ENCODE results near the gene ATP5F1C.
A peak's percentile ranks its signal among the peaks of the same experiment; 100 is the strongest.
"Not testable (repeated sequence)": the region's sequence is repeated elsewhere in the genome, so short reads cannot be mapped to it uniquely, and the experiment has no call there.

The ATP5F1C gene

DNA sequence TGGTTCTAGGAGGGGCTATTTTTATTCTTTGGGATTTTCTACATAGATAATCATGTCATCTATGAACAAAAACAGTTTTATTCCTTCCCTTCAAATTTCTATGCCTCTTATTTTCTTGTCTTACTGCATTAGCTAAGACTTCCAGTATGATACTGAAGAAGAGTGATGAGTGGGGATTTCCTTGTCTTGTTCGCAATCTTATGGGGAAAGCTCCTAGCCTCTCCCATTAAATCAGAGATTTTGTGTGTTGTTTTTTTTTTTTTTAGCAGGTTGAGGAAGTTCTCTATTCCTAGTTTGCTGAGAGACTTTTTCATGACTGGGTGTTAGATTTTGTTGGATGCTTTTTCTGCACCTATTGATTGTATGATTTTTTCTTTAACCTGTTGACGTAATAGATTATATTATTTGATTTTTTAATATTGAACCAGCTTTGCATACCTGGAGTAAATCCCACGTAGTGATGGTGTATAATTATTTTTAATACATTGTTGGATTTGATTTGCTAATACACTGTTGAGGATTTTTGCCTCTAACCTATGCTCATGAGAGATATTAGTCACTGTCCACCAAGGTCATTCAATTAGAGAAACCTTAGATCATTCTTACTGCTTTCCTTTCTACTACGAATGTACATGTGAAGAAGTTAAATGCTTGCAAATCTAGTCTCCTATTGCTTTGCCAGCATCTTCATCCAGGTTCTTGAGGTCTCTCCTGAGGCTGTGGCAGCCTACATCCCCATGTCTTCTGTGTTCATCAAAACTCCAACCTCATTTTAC lies 6.5 kb downstream of the ATP5F1C start:
- DNase-seq: no peak

DNA sequence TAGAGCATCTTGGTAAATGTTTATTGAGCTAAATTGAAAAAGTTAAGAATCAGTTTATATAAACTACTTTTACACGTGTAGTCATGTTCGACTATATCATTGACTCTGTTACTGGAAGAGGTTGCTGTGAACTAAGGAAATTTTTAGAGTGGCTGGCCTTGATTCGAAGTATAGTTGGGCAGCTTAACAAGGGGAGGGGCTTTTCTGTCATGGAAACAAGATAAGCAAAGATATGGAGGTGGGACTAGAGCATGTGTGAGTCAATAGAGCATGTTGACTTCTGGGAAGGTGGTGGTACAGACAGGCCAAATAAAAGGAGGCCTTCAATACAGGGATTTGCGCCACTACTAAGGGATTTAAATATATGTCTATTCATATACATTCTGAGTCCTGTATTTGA lies 7.6 kb downstream of the ATP5F1C start:
- DNase-seq: no peak

DNA sequence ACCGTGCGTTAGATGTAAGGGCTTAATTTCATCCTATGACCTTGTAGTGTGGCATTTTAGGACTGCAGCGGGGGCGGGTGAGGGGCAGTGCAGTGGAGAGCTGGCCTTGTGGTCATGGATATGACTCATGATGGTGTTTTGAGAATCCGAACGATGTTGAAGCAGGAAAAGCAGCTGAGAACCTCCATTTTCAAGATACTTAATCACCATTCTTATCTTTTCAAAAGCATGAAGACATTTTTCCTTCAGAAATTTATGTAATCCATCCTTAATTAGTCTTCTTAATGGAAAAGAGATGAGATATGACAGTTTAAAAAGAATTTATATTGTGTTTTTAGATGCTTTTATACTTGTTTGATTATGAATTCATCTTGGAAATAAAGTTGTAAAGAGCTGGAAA lies 9.6 kb downstream of the ATP5F1C start:
- DNase-seq: peak; percentile 85

DNA sequence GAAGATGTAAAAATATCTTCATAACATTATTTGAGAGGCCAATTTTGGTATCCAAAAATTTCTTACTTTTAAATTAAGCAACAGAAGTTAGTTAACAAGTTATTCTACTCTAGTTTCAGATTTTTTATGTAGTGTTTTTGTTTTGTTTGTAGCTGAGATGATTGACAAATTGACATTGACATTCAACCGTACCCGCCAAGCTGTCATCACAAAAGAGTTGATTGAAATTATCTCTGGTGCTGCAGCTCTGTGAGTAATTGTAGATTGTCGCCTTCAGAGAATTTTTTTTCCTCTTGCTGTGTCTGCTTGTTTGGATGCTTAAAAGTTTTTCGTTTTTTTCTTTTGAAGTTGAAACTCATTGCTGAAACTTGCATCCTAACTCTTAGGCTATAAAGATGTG lies 14.6 kb downstream of the ATP5F1C start:
- no peak for DNase-seq

DNA sequence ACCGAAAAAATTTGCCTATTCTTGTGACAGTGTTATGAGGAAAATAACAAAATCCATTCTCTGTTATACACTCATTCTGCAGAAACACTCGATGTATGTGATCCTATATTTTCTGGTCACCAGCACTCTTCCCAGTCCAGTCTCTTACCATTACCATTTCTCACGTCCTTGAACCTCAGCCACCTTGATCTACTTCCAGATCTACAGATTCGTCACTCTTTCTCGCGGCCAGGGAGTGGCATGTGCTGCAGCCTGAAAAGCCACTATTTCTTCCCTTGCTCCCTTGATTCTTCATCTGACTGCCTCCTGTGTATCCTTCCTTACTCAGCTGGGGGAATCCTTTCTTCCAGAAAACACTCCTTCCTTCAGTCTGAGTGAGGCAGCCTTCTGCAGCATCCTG lies 16.2 kb downstream of the ATP5F1C start:
- DNase-seq: no peak

DNA sequence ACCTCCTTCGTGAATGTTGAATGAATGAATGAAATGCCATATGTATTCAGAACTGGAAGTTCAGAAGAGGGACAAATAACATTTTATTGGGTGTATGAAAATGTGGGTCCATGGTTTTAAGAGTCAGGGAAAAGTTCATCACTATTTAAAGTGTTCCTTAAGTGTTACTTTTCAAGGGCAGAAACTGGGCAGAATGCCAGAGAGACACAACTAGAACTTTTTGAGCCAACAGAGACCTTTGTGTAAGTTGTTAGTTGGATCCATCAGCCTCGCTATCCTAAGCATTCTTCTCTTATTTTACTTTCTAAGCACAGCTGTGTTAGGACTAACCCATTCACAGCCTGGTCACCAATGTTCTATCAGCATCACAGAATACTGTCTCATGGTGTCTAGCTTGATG lies 16.8 kb downstream of the ATP5F1C start:
- DNase-seq: no peak

DNA sequence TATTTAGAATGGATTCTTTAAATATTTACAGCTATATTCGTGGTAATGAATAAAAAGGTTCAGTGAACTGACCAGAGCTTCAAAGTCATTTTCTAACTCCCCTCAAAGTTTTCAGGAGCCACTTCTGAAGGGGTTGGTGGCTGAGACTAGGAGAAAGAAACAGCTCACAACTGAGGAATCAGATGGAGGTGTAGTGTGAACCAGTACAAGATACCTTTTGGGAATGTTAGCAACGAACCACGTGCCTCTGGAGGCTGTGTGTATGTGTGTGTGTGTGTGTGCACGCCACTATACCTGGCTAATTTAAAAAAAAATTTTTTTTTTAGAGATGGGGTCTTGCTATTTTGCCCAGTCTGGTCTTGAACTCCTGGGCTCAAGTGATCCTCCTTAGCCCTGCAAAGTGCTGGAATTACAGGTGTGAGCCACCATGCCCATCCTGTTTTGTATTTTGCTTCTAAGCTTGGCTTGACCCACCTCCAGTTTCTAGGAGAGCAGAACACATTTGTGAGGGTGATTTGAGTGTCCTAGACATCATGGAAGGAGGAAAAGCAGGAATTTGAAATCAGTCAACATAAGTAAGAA lies 20.8 kb downstream of the ATP5F1C start:
- no peak for DNase-seq

DNA sequence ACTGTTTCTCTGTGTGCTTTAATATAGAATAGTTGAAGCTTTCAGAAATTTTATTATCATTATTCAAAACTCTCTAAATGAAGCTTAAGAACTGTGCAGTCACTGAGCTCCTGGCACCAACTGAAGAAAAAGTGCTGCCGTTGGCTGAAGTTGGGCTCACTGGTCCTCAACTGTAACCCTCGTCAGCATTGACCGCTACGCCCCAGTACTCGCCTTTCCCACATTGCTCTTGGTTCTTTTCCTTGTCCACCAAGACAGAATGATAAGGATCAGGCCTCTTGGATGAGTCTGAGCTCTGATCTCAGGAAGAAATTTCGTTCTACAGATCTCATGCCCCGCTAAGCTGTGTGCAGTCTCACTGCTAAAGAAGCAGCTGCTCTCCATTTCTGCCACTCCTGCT lies 22.5 kb downstream of the ATP5F1C start:
- DNase-seq: no peak

DNA sequence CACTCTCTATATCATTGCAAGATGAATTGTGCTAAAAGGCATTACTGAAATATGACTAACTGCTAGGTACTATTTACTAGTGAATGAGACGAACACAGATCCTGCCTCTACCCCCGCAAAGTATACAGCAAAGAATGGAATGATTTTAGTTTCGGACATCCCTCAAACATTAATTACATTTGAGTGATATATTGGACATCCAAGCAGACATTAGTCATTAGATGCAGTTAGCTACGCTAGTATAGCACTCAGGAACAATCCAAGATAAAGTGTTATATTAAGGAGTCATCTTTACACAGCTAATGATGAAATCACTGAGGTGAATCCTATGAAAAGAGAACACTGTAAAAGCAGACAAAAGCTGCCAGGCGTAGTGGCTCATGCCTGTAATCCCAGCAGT lies 23.0 kb downstream of the ATP5F1C start:
- no peak for DNase-seq

DNA sequence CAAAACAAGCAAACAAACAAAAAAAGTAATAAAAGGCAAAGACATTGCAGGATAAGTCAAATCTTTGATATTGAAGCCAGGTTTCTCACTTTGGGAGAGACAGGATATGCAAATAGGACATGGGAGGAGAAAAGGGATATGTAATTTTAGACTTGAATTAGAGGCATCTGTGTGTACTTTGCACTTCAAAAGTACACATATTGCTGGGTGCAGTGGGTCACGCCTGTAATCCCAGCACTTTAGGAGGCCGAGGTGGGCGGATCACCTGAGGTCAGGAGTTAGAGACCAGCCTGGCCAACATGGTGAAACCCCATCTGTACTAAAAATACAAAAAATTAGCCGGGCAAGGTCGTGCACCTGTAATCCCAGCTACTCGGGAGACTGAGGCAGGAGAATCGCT lies 23.8 kb downstream of the ATP5F1C start:
- not testable (repeated sequence) for DNase-seq

DNA sequence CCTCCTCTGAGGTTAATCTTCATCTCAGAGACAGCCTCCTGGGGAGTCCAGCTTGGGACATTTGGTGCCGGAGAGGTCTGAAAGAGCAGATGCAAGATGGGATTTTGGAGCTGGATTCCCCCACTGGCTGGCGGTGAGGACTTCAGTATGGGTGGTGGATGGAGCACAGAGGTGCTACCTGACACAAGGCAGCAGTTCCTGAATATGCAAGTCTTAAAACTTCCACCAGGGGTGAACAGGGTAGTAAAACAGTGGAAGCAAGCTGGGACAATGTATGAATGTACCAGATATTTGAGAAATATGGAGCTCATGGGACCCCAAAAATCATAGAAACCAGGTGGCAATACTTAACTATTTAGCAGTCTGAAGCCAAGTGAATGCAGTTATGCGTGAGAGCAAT lies 25.5 kb downstream of the ATP5F1C start:
- DNase-seq: no peak

DNA sequence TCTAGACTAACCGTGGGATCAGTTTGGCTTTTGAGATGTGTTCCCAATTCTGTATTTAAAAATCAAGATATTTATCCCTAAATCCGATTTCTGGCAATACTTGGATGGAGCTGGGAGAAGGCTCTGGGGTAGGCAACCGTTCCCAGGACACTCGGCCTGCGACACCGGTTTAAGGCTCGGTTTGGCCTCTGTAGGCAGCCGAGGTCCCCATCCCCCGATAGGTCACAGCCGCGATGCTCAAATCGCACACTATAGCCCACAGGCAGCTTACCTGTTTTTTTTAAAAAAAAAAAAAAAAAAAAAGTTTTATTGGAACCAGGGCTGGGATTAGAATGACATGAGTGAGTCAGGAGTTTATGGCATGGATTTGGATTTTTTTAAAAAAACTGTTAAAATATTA lies 29.6 kb downstream of the ATP5F1C start:
- DNase-seq: no peak

DNA sequence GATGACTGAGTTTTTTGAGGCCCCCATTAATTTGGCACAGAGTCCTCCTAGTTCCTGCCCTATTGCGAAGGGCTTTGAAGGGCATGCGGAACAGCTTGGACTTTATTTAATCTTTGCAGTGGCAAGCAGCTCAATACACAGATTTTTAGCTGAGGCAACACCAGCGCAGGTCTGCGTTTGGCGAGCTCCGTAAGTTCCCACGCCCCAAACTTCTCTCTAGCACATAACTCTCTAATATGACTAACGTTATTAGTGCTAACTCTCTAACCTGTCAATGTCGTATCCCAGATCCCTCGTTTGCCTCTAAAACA lies 30.0 kb downstream of the ATP5F1C start:
- no peak for DNase-seq

DNA sequence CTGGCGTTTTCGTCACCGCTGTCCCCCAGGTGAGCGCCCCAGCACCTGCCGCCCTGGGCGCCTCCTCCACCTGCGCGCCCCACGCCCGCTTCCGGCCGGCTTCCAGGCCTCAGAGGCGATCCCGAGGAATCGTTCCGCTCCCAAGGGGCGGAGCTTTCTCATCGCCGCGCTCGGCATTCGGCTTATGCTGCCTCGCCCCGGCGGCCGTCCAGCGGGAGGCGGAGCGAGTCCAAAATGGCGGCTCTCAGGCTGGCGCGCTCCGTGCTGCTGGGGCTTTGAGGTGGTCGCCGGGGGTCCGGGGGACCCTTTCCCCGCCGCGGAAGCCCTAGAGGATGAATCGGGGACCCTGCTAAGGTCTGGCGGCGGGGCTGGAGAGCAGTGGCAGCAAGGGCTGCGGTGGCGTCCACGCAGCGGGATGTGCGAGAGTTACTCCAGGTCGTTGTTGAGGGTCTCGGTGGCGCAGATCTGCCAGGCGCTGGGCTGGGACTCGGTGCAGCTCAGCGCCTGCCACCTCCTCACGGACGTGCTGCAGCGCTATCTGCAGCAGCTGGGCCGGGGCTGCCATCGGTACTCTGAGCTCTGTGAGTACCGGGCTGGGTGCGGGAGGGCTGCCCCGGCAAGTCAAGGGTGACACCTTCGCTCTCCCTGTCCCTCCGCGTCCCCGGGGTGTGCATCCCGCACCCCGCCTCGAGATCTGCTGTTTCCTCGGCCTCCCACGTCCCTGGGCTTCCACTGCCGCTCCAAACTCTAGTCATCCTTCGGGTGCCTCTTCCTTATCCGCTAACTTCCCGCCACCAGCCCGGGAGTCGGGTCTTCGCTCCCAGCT lies 30.5 kb downstream of the ATP5F1C start, which contains the start of gene TAF3:
Gene TAF3 (plus strand): TSS at position 211 of the 826 bp plus-strand sequence. CDS start 205 bp downstream, at position 416.
- DNase-seq: peak; percentile 90

DNA sequence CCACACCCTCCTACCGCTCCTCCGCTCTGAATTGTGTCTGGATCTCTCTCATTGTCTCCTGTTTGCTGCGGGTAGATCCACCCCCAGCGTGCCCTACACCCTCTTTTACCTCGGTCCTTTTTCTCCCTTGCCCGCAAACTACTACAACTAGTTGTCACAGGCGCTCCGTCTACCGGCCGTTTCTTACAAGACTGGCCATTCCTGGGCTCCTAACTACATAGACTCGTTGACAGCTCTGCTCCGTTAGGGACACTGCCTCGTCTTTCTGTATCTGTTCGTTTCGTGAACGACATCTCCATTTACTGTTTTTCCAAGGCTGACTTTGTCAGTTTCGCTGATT lies 31.1 kb downstream of the ATP5F1C start:
- DNase-seq: peak; percentile 78

DNA sequence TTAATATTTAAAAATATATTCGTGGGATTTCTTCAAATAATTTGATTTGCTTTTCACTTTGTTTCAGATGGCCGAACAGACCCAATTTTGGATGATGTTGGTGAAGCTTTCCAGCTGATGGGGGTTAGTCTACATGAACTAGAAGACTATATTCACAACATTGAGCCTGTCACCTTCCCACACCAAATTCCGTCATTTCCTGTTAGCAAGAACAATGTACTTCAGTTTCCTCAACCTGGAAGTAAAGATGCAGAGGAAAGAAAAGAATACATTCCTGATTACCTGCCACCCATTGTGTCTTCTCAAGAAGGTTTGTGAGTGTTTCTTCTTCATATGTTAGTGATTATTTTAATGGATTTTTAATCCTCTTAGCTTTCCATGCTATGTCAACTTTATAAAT lies 36.3 kb downstream of the ATP5F1C start:
- no peak for DNase-seq

DNA sequence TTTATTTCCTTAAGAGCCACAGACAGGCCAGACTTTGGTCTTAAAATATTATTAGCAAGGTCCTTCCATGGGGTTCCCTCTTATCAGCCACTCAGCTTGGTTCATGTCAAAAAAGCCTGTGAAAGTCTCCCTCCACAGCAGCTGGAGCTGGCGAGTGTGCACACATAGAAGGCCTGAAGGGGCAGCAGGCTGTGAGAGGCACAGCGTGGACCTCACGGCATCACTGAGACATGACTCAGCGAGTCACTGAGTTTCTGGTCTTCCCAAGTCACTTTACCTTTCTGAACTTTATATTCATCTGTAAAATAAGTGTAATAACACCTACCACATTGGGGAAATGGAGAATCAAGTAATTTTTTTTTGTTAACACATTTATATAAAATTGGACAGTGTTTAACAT lies 39.0 kb downstream of the ATP5F1C start:
- peak; percentile 91 for DNase-seq

DNA sequence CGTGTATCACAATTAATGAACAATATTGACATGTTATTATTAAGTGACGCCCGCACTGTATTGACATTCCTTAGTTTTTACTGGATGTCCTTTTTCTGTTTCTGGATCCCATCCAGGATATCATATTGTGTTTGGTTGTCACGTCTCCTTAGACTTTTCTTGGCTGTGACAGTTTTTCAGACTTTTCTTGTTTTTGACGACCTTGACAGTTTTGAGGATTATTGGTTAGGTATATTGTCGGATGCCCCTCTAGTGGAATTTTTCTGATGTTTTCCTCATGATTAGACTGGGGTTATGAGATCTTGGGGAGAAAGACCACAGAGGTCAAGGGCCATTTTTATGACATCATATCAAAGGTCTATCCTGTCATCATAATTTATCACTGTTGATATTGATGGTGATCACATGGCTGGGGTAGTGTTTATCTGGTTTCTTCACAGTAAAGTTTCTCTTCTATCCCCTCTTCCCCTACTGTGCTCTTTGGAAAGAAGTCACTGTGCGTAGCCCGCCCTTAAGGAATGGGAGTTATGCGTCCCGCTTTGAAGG lies 41.4 kb downstream of the ATP5F1C start:
- no peak for DNase-seq

DNA sequence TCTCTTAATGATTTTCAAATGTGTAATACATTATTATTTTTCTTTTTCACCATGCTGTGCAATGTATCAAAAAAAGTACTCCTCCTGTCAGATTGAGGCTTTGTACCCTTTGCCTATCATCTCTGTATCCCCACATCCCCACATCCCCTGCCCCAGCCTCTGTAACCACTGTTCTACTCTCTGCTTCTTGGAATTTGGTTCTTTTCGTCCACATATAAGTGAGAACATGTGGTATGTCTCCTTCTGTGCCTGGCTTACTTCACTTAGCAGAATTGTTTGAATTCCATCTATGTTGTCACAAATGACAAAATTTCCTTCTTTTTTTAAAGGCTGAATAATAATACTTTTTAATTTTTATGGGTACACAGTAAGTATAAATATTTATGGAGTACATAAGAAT lies 44.1 kb downstream of the ATP5F1C start:
- DNase-seq: no peak

DNA sequence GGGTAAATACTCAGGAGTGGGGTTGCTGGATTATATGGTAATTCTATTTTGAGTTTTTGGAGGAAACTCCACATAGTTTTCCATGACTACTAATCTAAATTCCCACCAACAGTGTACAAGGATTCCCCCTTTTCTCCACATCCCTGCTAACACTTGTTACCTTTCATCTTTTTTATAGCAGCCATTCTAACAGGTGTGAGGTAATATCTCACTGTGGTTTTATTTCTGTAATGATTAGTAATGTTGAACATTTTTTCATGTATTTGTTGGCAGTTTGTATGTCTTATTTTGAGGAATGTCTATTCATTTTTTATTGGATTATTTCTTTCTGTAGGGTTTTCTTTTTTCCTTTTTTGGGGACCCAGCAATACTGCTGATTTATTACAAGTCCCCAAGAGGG lies 45.2 kb downstream of the ATP5F1C start:
- no peak for DNase-seq

DNA sequence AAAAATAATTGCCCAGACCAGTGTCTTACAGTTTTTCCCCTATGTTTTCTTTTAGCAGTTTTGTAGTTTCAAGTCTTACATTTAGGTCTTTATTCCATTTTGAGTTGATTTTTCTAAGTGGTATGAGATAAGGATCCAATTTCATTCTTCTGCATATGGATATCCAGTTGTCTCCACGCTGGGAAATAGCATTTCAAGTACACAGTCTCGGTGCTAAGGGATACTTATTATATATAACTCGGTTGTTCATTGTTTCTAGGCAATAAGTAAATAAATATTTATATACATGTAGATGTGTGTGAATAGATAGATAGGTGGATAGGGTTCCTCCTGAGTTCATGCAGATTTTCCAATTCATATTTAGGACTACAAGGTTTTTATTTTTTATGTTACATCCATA lies 46.3 kb downstream of the ATP5F1C start:
- DNase-seq: no peak

DNA sequence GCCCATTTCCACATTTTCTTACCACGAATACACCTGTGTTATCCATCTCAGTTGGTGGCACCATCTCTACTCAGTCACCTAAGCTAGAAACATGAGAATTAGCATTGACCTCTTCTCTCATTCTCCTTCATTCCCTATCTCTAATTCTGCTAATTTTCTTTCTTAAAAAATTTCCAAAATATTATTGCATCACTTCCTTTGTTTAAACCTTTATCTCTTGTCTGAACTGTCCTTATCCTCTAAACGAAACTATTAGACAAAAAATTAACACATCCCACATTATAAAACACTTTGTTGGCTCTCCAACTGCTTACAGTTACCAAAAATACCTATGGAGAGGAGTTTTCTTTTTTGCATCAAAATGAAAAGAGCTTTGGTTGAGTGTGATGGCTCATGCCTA lies 48.6 kb downstream of the ATP5F1C start:
- no peak for DNase-seq

DNA sequence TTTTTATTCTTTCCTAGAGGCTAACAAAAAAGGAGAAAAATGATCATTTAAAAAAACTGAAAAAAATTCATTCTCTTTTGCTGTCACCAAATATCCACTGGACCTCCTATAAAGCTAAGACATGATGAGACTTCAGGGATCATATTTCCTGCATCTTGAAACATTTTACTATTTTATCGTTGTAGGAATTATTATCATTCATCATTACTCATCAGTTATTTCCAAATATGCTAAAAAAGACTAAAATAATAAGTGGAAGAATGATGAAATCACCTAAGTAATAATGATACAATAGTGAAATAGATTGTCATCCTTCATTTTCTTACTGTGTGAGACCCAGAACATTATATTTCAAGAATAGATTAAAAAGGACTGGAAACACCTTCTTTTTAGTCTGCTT lies 58.6 kb downstream of the ATP5F1C start:
- DNase-seq: no peak

DNA sequence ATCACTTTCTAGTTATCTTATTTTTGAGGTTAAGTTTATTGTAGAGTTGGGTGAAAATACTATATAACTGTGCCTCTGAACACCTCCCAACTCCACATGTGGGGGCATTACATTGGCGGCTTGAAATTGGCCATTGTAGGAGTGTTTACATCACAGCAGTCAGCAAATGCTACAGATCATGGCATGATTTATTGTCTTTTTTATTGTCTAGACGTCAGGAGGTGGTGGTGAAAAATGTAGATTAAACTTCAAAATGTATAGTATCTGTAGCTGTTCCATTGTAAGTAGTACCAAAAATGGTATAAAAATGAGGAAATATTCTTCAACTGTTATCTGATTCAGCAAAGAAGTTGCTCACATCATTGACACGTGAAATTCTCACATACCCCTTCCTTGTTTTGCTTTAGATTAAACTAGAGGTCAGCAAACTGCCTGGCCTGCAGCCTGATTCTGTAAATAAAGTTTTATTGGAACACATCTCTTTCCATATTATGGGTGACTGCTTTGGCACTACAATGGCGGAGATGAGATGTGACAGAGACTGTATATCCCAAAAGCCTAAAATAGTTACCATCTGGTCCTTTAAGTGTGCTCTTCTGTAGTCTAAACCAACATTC lies 65.4 kb downstream of the ATP5F1C start:
- no peak for DNase-seq

All from islet precursor cell (in vitro differentiated cells).